Measurements from ENCODE around the gene TDRD10.

DNA sequence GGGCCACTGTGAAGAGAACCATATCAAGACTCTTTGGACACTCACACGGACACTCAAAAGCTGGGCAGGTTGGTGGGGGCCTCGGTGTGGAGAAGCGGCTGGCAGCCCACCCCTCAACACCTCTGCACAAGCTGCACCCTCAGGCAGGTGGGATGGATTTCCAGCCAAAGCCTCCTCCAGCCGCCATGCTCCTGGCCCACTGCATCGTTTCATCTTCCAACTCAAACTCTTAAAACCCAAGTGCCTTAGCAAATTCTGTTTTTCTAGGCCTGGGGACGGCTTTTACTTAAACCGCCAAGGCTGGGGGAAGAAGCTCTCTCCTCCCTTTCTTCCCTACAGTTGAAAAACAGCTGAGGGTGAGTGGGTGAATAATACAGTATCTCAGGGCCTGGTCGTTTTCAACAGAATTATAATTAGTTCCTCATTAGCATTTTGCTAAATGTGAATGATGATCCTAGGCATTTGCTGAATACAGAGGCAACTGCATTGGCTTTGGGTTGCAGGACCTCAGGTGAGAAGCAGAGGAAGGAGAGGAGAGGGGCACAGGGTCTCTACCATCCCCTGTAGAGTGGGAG, 36.3 kb upstream of the TDRD10 start:
- TF ChIP-seq ZNF274 (IDR thresholded peaks at IDR 0.05; ENCODE audit: low read depth, low read length) (no peak), SUZ12 (IDR thresholded peaks at IDR 0.05; ENCODE audit: extremely low read depth, insufficient read depth, insufficient read length) (no peak)
